K562 (cell line): ENCODE measurements around the gene BAHD1. TPM values are rescaled to one million over a fixed set of nuclear protein-coding genes. Genes with fewer than 3 reads are reported as not detected.

Experiments used
- ATAC-seq: fragments of 200-7000 bp; cut with Tn5 transposase; 3 replicates; pipeline ENCODE4 v1.9.1; 2020; ENCODE audit warnings: moderate library complexity
- BruUV-seq: library from RNA; stranded (reverse); fragments of 400-500 nt; replicated peaks from 2 replicates; lab custom pipeline; 2021; lab: Mats Ljungman, UMichigan
- CTCF ChIA-PET: fragments of 300-600 bp; formaldehyde crosslinking; extraction: SDS; loops from one replicate; lab custom pipeline; 2021; ENCODE audit warnings: low intra/inter-chr PET ratio; lab: Yijun Ruan, JAX
- POLR2A ChIA-PET: fragments of 300-600, 350-650 bp; sonication (Branson Sonifier 250); formaldehyde crosslinking; extraction: SDS; loops from one replicate; lab custom pipeline; 2021; ENCODE audit warnings: antibody characterized with exemption, inconsistent platforms; lab: Yijun Ruan, JAX
- DNase-seq, 4 experiments: peaks; one replicate each; pipeline versions ENCODE4 v3.0.0 to v3.0.0-alpha.2; 2011 to 2018; ENCODE audit warnings: low spot score in 3 of 4, mixed read lengths in 3 of 4; ENCODE audit errors: extremely low read depth in 1 of 4
- FAIRE-seq: peaks from 2 replicates; lab custom pipeline; 2011; peaks lifted over from hg19 to GRCh38; lab: Jason Lieb, UNC
- H2AFZ ChIP-seq: 2 replicates; pipeline ENCODE4 v1.6.0; 2011; ENCODE audit warnings: low read depth, low read length, control low read depth, inconsistent platforms
- H3K27ac ChIP-seq: fragments of 200-600 bp; 3 replicates; pipeline ENCODE4 v1.8.0; 2011; ENCODE audit warnings: low read depth, mild to moderate bottlenecking, control low read depth, inconsistent platforms, low read length, moderate library complexity, mixed read lengths; ENCODE audit errors: extremely low read depth
- H3K27me3 ChIP-seq, 2 experiments: fragments of 300-600 bp in 1 of 2; 2 replicates in 1 of 2; 3 replicates in 1 of 2; pipeline versions ENCODE4 v1.6.0 to v1.8.0; 2011; ENCODE audit warnings: inconsistent platforms in 2 of 2, low read length in 2 of 2, mild to moderate bottlenecking in 1 of 2, mixed read lengths in 1 of 2, moderate library complexity in 1 of 2; ENCODE audit not compliant: control insufficient read depth in 2 of 2, insufficient read depth in 2 of 2
- H3K36me3 ChIP-seq: fragments of 300-600 bp; 3 replicates; pipeline ENCODE4 v1.8.0; 2011; ENCODE audit warnings: mild to moderate bottlenecking, low read length, inconsistent platforms; ENCODE audit not compliant: control insufficient read depth, insufficient read depth
- H3K4me1 ChIP-seq, 2 experiments: fragments of 200-600 bp in 1 of 2; replicated peaks in 1 of 2; 2 replicates in 1 of 2; 3 replicates in 1 of 2; pipeline versions ENCODE4 v1.5.1 to v1.8.0; 2011; ENCODE audit warnings: inconsistent platforms in 2 of 2, low read length in 2 of 2, mild to moderate bottlenecking in 1 of 2, mixed read lengths in 1 of 2, moderate library complexity in 1 of 2; ENCODE audit not compliant: control insufficient read depth in 2 of 2, insufficient read depth in 2 of 2
- H3K4me2 ChIP-seq: 2 replicates; pipeline ENCODE4 v1.6.1; 2011; ENCODE audit warnings: low read length, control low read depth, inconsistent platforms, mixed read lengths; ENCODE audit not compliant: insufficient read depth
- H3K4me3 ChIP-seq: fragments of 200-600 bp; sonication (generic), shearing (Covaris generic); 2 replicates; pipeline ENCODE4 v1.5.1; 2016; ENCODE audit warnings: control low read depth, inconsistent platforms
- H3K79me2 ChIP-seq: fragments of 200-600 bp; 3 replicates; pipeline ENCODE4 v1.8.0; 2011; ENCODE audit warnings: low read length, inconsistent platforms; ENCODE audit not compliant: control insufficient read depth, insufficient read depth
- H3K9ac ChIP-seq, 2 experiments: 2 replicates each; pipeline versions ENCODE4 v1.6.0 to v1.6.1; 2011; ENCODE audit warnings: low read depth in 2 of 2, low read length in 2 of 2, control low read depth in 1 of 2, inconsistent platforms in 1 of 2, mild to moderate bottlenecking in 1 of 2, mixed read lengths in 1 of 2; ENCODE audit not compliant: insufficient read depth in 1 of 2
- H3K9me1 ChIP-seq: one replicate; pipeline ENCODE4 v1.6.0; 2011; ENCODE audit warnings: inconsistent platforms, mild to moderate bottlenecking, low read length, moderate library complexity; ENCODE audit not compliant: control insufficient read depth, insufficient read depth
- H3K9me3 ChIP-seq: replicated peaks from 2 replicates; pipeline ENCODE4 v1.5.1; 2011; ENCODE audit warnings: low read depth, low read length, inconsistent platforms; ENCODE audit not compliant: control insufficient read depth, insufficient read depth
- H4K20me1 ChIP-seq: replicated peaks from 2 replicates; pipeline ENCODE4 v1.6.1; 2011; ENCODE audit warnings: low read length, inconsistent platforms, mixed read lengths; ENCODE audit not compliant: control insufficient read depth, insufficient read depth
- BCOR ChIP-seq: fragments of 450-650 bp; IDR thresholded peaks from 2 replicates; pipeline ENCODE4 v1.6.1; 2016
- DMBX1 ChIP-seq: fragments of 250-450 bp; sonication (Bioruptor Pico); IDR thresholded peaks from 2 replicates; pipeline ENCODE4 v1.8.0; 2022; ENCODE audit warnings: inconsistent platforms, mild to moderate bottlenecking, moderate library complexity, borderline replicate concordance
- JUN ChIP-seq, 2 experiments: sonication (generic) in 1 of 2; formaldehyde crosslinking in 1 of 2; IDR thresholded peaks; 2 replicates each; pipeline versions ENCODE4 v1.6.1 to v1.8.0; 2012 to 2022; ENCODE audit warnings: borderline replicate concordance in 2 of 2, mild to moderate bottlenecking in 2 of 2, improper control_type of control experiment in 1 of 2, low read depth in 1 of 2, low read length in 1 of 2, missing genetic modification reagents in 1 of 2
- POLR2G ChIP-seq: fragments of 200-400 bp; formaldehyde crosslinking; IDR thresholded peaks from 2 replicates; pipeline ENCODE4 v1.6.1; 2017; ENCODE audit warnings: low read depth, mild to moderate bottlenecking, antibody characterized with exemption, low read length, moderate library complexity
- RBFOX2 ChIP-seq: fragments of 200-400 bp; formaldehyde crosslinking; IDR thresholded peaks from 2 replicates; pipeline ENCODE4 v1.6.1; 2017; ENCODE audit warnings: low read depth, mild to moderate bottlenecking, low read length, moderate library complexity
- RBM25 ChIP-seq: fragments of 200-400 bp; formaldehyde crosslinking; IDR thresholded peaks from 2 replicates; pipeline ENCODE4 v1.6.1; 2018; ENCODE audit warnings: low read length, low read depth, moderate library complexity; ENCODE audit not compliant: severe bottlenecking
- USF2 ChIP-seq: sonication (generic); formaldehyde crosslinking; IDR thresholded peaks from 2 replicates; pipeline ENCODE4 v1.5.0; 2020; ENCODE audit warnings: missing genetic modification reagents
- XRCC5 ChIP-seq: fragments of 200-400 bp; formaldehyde crosslinking; IDR thresholded peaks from 2 replicates; pipeline ENCODE4 v1.6.1; 2017; ENCODE audit warnings: low read depth, mild to moderate bottlenecking, low read length
- WGBS: fragments of 100-300 bp; shearing (Covaris generic); methylation state at CpG from one replicate; pipeline ENCODE4 v1.1.6; 2016; ENCODE audit warnings: low coverage, mixed read lengths; ENCODE audit not compliant: insufficient coverage; ENCODE audit errors: missing lambda C conversion rate; 5-methylcytosine and 5-hydroxymethylcytosine counted together
- in situ Hi-C: fragments of 300-500 bp; cut with MboI; formaldehyde crosslinking; loops from 4 replicates; pipeline ENCODE4 v1.15.0; 2018; ENCODE audit warnings: inconsistent platforms, mixed read lengths
- intact Hi-C: fragments of 100-400 bp; cut with micrococcal nuclease; formaldehyde crosslinking; loops from 2 replicates; pipeline ENCODE4 v1.14.2; 2022
- polyA plus RNA-seq, 8 experiments: library from polyadenylated mRNA; depleted of rRNA in 4 of 8; stranded (reverse) in 5 of 8; unstranded in 3 of 8; fragments of >200 nt; fragmentation: Nextera tagmentation in 2 of 8; fragmentation: Illumina TruSeq in 1 of 8; extraction: Ambion mirVana in 2 of 8; extraction: Trizol in 1 of 8; gene quantifications; 2 replicates each; pipeline versions ENCODE4 v1.2.1 to v1.2.3, GENCODE V29; 2011 to 2014; ENCODE audit warnings: inconsistent platforms in 1 of 8, missing spikeins in 1 of 8
- total RNA-seq, 7 experiments: library from RNA; depleted of rRNA in 6 of 7; stranded (reverse); fragments of >200 nt in 6 of 7; fragmentation: Illumina TruSeq in 2 of 7; extraction: Trizol in 2 of 7; gene quantifications; 2 replicates each; pipeline versions ENCODE4 v1.2.1 to v1.2.3, GENCODE V29; 2011 to 2021; ENCODE audit warnings: low replicate concordance in 1 of 7
- TF ChIP-seq, protein P1 (sequence below): IDR thresholded peaks from 3 replicates; pipeline ENCODE4 v1.6.1; 2011; ENCODE audit warnings: borderline replicate concordance, mild to moderate bottlenecking; ENCODE audit not compliant: insufficient read length, insufficient read depth
- TF ChIP-seq, protein P2 (sequence below): fragments of 450-650 bp; formaldehyde crosslinking; IDR thresholded peaks from 2 replicates; pipeline ENCODE4 v1.4.0; 2020; ENCODE audit warnings: mild to moderate bottlenecking, mixed read lengths

The BAHD1 gene
- total and polyA plus RNA-seq, 9 of the 15 experiments (the other 6 are each of a cell fraction or from before 2014, with no cell fraction given), result 0.55 to 38.5 (median 11.5) TPM

- POLR2A ChIA-PET, result interaction anchor here (0.5 to 3.5 kb wide), 6 partner anchors 11 to 664 kb away, joined by 3 to 15 read pairs (median 5); no protein-coding TSS in a partner anchor
- Histone ChIP-seq H4K20me1 (peaks cover 24% of the 10 kb centered on the region), H3K27me3 (no peaks in the 10 kb centered on the region), H3K9ac (peak overlapping the region in 1 of 2 experiments; percentile 8; a peak in 1 of 4 replicates), H3K4me1 (peaks cover 9 to 27% of the 10 kb centered on the region in 2 experiments; a peak in 4 of 5 replicates), H3K4me2 (no peak overlapping the region), H3K9me1 (peaks cover 3% of the 10 kb centered on the region), H2AFZ (no peak overlapping the region), H3K36me3 (peaks cover 86% of the 10 kb centered on the region), H3K79me2 (peaks cover 21% of the 10 kb centered on the region; the same call in 2 of the 3 replicates), H3K9me3 (no peaks in the 10 kb centered on the region), H3K27ac (no peak overlapping the region), H3K4me3 (no peak overlapping the region)
- intact Hi-C loops (no loop called here), in situ Hi-C loops (no loop called here)
- TF ChIP-seq DMBX1, result no peak
- TF ChIP-seq RBFOX2, result peak; percentile 5; the same call in 1 of the 2 replicates
- TF ChIP-seq POLR2G, result peak; percentile 60
- BruUV-seq, result no TSS peak
- DNase-seq (no peak), ATAC-seq (no peak), FAIRE-seq (no peak)
- 94% methylated on average over 11 of the region's 21 CpGs for WGBS
- CTCF ChIA-PET, result no interaction called here
Measured at GRCh38 chr15:40461958-40462357, 21.2 kb downstream of the BAHD1 start.

- DNase-seq (no peak), ATAC-seq (no peak), FAIRE-seq (no peak)
- H3K79me2 ChIP-seq, result peaks cover 10% of the 10 kb centered on the region; the same call in 2 of the 3 replicates
- no peak overlapping the region for H3K4me2 ChIP-seq
- BruUV-seq, result no TSS peak
- peaks cover 11 to 31% of the 10 kb centered on the region in 2 experiments; a peak in 4 of 5 replicates for H3K4me1 ChIP-seq
- no peak overlapping the region for H3K9ac ChIP-seq
- no peak overlapping the region for H2AFZ ChIP-seq
- 69% methylated on average over 2 of the region's 2 CpGs for WGBS
- ChIA-PET CTCF (no interaction called here), POLR2A (interaction anchor here (0.6 to 3.5 kb wide), 3 partner anchors 11 to 57 kb away, joined by 4 to 15 read pairs (median 4); no protein-coding TSS in a partner anchor)
- intact Hi-C loops (no loop called here), in situ Hi-C loops (no loop called here)
- peaks cover 15% of the 10 kb centered on the region; the same call in 1 of the 2 replicates for H4K20me1 ChIP-seq
- peaks cover 92% of the 10 kb centered on the region for H3K36me3 ChIP-seq
- peaks cover 3% of the 10 kb centered on the region for H3K9me1 ChIP-seq
- no peaks in the 10 kb centered on the region for H3K9me3 ChIP-seq
- H3K27ac ChIP-seq, result no peak overlapping the region
- H3K27me3 ChIP-seq, result no peaks in the 10 kb centered on the region
- H3K4me3 ChIP-seq, result no peak overlapping the region
- no peak for TF ChIP-seq JUN (IDR thresholded peaks at IDR 0.05; ENCODE audit: borderline replicate concordance, low read depth, low read length)
- TF ChIP-seq JUN (CRISPR knock-in tag; IDR thresholded peaks at IDR 0.05; ENCODE audit: borderline replicate concordance), result no peak
- TF ChIP-seq RBM25, result peak; percentile 79
- TF ChIP-seq BCOR, result peak; percentile 37; the same call in 1 of the 2 replicates
- TF ChIP-seq XRCC5, result no peak
- TF ChIP-seq, protein P1, sequence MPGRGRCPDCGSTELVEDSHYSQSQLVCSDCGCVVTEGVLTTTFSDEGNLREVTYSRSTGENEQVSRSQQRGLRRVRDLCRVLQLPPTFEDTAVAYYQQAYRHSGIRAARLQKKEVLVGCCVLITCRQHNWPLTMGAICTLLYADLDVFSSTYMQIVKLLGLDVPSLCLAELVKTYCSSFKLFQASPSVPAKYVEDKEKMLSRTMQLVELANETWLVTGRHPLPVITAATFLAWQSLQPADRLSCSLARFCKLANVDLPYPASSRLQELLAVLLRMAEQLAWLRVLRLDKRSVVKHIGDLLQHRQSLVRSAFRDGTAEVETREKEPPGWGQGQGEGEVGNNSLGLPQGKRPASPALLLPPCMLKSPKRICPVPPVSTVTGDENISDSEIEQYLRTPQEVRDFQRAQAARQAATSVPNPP, result no peak
- no peak for TF ChIP-seq USF2 (CRISPR knock-in tag)
- TF ChIP-seq, protein P2, sequence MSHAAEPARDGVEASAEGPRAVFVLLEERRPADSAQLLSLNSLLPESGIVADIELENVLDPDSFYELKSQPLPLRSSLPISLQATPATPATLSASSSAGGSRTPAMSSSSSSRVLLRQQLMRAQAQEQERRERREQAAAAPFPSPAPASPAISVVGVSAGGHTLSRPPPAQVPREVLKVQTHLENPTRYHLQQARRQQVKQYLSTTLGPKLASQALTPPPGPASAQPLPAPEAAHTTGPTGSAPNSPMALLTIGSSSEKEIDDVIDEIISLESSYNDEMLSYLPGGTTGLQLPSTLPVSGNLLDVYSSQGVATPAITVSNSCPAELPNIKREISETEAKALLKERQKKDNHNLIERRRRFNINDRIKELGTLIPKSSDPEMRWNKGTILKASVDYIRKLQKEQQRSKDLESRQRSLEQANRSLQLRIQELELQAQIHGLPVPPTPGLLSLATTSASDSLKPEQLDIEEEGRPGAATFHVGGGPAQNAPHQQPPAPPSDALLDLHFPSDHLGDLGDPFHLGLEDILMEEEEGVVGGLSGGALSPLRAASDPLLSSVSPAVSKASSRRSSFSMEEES (CRISPR knock-in tag), result no peak
Measured at GRCh38 chr15:40463279-40463678, 22.5 kb downstream of the BAHD1 start.
